Esophagus squamous epithelium (tissue), 4 donors: ENCODE measurements around the gene SLC22A5.
"Not testable (repeated sequence)": the region's sequence is repeated elsewhere in the genome, so short reads cannot be mapped to it uniquely, and the experiment has no call there.

Source experiments
- POLR2A ChIP-seq, 4 donors: fragments of 450-650 bp; IDR thresholded peaks; one replicate each; pipeline ENCODE4 v1.6.1; 2017; ENCODE audit warnings: antibody characterized with exemption in 4 of 4, mild to moderate bottlenecking in 4 of 4, moderate library complexity in 3 of 4
- TF ChIP-seq, protein P1 (sequence below), 6 experiments: fragments of 450-650 bp in 4 of 6; fragments of 200-600 bp in 2 of 6; sonication (generic) in 2 of 6; IDR thresholded peaks; one replicate each; pipeline ENCODE4 v1.5.1; 2016 to 2019; ENCODE audit warnings: antibody characterized with exemption in 6 of 6, mild to moderate bottlenecking in 4 of 6, moderate library complexity in 4 of 6

- TF ChIP-seq, protein P1, sequence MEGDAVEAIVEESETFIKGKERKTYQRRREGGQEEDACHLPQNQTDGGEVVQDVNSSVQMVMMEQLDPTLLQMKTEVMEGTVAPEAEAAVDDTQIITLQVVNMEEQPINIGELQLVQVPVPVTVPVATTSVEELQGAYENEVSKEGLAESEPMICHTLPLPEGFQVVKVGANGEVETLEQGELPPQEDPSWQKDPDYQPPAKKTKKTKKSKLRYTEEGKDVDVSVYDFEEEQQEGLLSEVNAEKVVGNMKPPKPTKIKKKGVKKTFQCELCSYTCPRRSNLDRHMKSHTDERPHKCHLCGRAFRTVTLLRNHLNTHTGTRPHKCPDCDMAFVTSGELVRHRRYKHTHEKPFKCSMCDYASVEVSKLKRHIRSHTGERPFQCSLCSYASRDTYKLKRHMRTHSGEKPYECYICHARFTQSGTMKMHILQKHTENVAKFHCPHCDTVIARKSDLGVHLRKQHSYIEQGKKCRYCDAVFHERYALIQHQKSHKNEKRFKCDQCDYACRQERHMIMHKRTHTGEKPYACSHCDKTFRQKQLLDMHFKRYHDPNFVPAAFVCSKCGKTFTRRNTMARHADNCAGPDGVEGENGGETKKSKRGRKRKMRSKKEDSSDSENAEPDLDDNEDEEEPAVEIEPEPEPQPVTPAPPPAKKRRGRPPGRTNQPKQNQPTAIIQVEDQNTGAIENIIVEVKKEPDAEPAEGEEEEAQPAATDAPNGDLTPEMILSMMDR (IDR thresholded peaks at IDR 0.05): not testable (repeated sequence)
- not testable (repeated sequence) for TF ChIP-seq POLR2A (IDR thresholded peaks at IDR 0.05)
These were observed 34.5 kb downstream of the SLC22A5 start for GRCh38 chr5:132404041-132404440.
